Lower lobe of right lung (tissue), 2 donors: ENCODE data around the gene SCMH1. TPM values are rescaled to one million over a fixed set of nuclear protein-coding genes. Genes with fewer than 3 reads are reported as not detected.
"Not testable (repeated sequence)": the region's sequence is repeated elsewhere in the genome, so short reads cannot be mapped to it uniquely, and the experiment has no call there.

ENCODE experiments used
- ATAC-seq, 2 donors: fragments of 200-7000 bp; cut with Tn5 transposase; one replicate each; pipeline ENCODE4 v1.9.1; 2020 to 2022; ENCODE audit warnings: mild to moderate bottlenecking in 2 of 2, moderate library complexity in 2 of 2
- DNase-seq: peaks from one replicate; pipeline ENCODE4 v3.0.0-alpha.2; 2020
- H3K27ac ChIP-seq: fragments of 200-600 bp; one replicate; pipeline ENCODE4 v1.8.0; 2022
- H3K27me3 ChIP-seq: fragments of 200-600 bp; one replicate; pipeline ENCODE4 v1.8.0; 2022; ENCODE audit warnings: low read depth
- H3K36me3 ChIP-seq: fragments of 200-600 bp; one replicate; pipeline ENCODE4 v1.8.0; 2022; ENCODE audit warnings: mild to moderate bottlenecking
- H3K4me1 ChIP-seq: fragments of 200-600 bp; one replicate; pipeline ENCODE4 v1.8.0; 2022
- H3K4me3 ChIP-seq: fragments of 200-600 bp; one replicate; pipeline ENCODE4 v1.8.0; 2022; ENCODE audit warnings: mild to moderate bottlenecking
- H3K9me3 ChIP-seq: fragments of 200-600 bp; one replicate; pipeline ENCODE4 v1.8.0; 2022
- CTCF ChIP-seq: fragments of 200-600 bp; IDR thresholded peaks from one replicate; pipeline ENCODE4 v1.8.0; 2022; ENCODE audit warnings: antibody characterized with exemption, mild to moderate bottlenecking
- intact Hi-C: fragments of 100-400 bp; cut with DNase I; formaldehyde crosslinking; loops from one replicate; pipeline ENCODE4 v1.11.0; 2022
- total RNA-seq: library from RNA; stranded (reverse); fragmentation: NEBNext Ultra II Directional; extraction: Animal tissue kit (Norgen Biotek cat#: 25700); gene quantifications from one replicate; pipeline ENCODE4 v1.2.1, GENCODE V29; 2021
- donor health status: DM: no; HTN: yes; CAD: no; lungs with severe emphysema.

SCMH1 gene
- total RNA-seq, 1 donor from 2014 or later = 30.0 TPM

- DNase-seq (no peak), ATAC-seq (no peak)
- TF ChIP-seq CTCF = no peak
- Histone ChIP-seq H3K4me1 (no peaks in the 10 kb centered on the region), H3K27me3 (no peaks in the 10 kb centered on the region), H3K9me3 (no peaks in the 10 kb centered on the region), H3K36me3 (no peaks in the 10 kb centered on the region), H3K27ac (no peak overlapping the region), H3K4me3 (no peak overlapping the region)
- intact Hi-C loops = no loop called here
These were observed 28.8 kb downstream of the SCMH1 start for GRCh38 chr1:41213341-41213740.

DNA sequence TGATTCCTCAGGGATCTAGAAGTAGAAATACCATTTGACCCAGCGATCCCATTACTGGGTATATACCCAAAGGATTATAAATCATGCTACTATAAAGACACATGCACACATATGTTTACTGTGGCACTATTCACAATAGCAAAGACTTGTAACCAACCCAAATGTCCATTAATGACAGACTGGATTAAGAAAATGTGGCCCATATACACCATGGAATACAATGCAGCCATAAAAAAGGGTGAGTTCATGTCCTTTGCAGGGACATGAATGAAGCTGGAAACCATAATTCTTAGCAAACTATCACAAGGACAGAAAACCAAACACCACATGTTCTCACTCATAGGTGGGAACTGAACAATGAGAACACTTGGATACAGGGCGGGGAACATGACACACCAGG is 30.5 kb downstream of the SCMH1 start:
- H3K9me3 ChIP-seq, H3K27me3 ChIP-seq, ATAC-seq, H3K4me3 ChIP-seq, H3K36me3 ChIP-seq, DNase-seq, H3K27ac ChIP-seq, intact Hi-C loops, H3K4me1 ChIP-seq: not testable (repeated sequence)

GRCh38 chr1:41207053-41207452 is 35.1 kb downstream of the SCMH1 start:
- intact Hi-C loops, ATAC-seq, H3K27ac ChIP-seq, H3K4me3 ChIP-seq, DNase-seq, H3K36me3 ChIP-seq, H3K4me1 ChIP-seq, H3K9me3 ChIP-seq, H3K27me3 ChIP-seq: not testable (repeated sequence)

- no peaks in the 10 kb centered on the region for H3K27me3 ChIP-seq
- H3K36me3 ChIP-seq = no peaks in the 10 kb centered on the region
- H3K4me1 ChIP-seq = no peaks in the 10 kb centered on the region
- H3K27ac ChIP-seq = no peak overlapping the region
- no peak overlapping the region for H3K4me3 ChIP-seq
- intact Hi-C loops = no loop called here
- no peak for TF ChIP-seq CTCF
- DNase-seq (no peak), ATAC-seq (no peak)
- H3K9me3 ChIP-seq = no peaks in the 10 kb centered on the region
These were observed 41.4 kb downstream of the SCMH1 start for GRCh38 chr1:41200728-41201127.

GRCh38 chr1:41199375-41199774 is 42.7 kb downstream of the SCMH1 start:
- ATAC-seq = no peak

DNA sequence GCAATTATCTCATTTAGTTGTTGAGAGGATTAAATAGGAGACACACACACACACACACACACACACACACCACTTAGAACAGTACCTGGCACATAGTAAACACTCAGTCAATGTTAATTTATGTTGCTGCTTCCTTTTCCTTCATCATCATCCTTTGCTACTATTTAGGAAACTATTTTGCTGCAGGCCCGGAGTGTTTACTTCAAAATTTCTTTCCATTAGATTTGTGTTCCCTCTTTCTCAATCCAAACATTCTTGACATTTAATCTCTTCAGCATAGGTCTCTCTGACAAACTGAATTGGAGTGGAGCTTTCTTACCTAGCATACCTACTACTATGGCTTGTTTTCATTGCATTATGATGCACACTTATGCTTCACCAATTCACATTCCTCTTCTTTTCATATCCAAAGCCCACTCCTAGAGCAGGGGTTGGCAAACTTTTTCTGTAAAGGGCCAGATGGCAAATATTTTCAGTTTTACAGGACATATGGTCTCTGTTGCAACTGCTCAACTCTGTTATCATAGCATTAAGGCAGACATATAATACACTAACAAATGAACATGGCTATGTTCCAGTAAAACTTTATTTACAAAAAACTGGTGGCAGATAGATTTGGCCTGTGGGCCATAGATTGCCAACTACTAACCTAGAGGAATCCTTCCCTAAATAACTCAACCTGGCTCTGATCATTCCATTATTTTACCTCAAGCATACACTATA is 49.5 kb downstream of the SCMH1 start:
- ATAC-seq = no peak
- DNase-seq = no peak
- intact Hi-C loops = no loop called here
- no peaks in the 10 kb centered on the region for H3K27me3 ChIP-seq
- TF ChIP-seq CTCF = no peak
- no peaks in the 10 kb centered on the region for H3K4me1 ChIP-seq
- H3K9me3 ChIP-seq = no peaks in the 10 kb centered on the region
- no peaks in the 10 kb centered on the region for H3K36me3 ChIP-seq
- no peak overlapping the region for H3K27ac ChIP-seq
- no peak overlapping the region for H3K4me3 ChIP-seq

More at GRCh38 chr1:41199375-41199774, 42.7 kb downstream of the SCMH1 start:
- Histone ChIP-seq H3K4me3 (no peak overlapping the region), H3K27ac (no peak overlapping the region), H3K27me3 (no peaks in the 10 kb centered on the region), H3K9me3 (no peaks in the 10 kb centered on the region), H3K36me3 (no peaks in the 10 kb centered on the region), H3K4me1 (no peaks in the 10 kb centered on the region)
- DNase-seq = no peak
- intact Hi-C loops = no loop called here
- TF ChIP-seq CTCF = no peak
